ENCODE data around the gene GPD1L.

GPD1L gene

GRCh38 chr3:32137870-32138269, 31.4 kb downstream of the GPD1L start:
- TF ChIP-seq CTCF (IDR thresholded peaks at IDR 0.05; ENCODE audit: insufficient read depth, low read length, poor library complexity, severe bottlenecking) (no peak), EZH2phosphoT487 (conservative IDR thresholded peaks at IDR 0.05; ENCODE audit: low read length) (no peak)
- no peak overlapping the region for H3K4me2 ChIP-seq (ENCODE audit: low read depth, low read length, poor library complexity, severe bottlenecking)
- no peak overlapping the region for H3K27ac ChIP-seq (ENCODE audit: low read depth, low read length)
- no peaks in the 10 kb centered on the region for H3K9me3 ChIP-seq (ENCODE audit: insufficient read depth, low read length)
- H3K9ac ChIP-seq (ENCODE audit: low read length) = no peak overlapping the region
- H3K4me3 ChIP-seq (ENCODE audit: insufficient read depth, low read length, poor library complexity, severe bottlenecking) = no peak overlapping the region
- no peaks in the 10 kb centered on the region for H3K9me2 ChIP-seq (replicated peaks; ENCODE audit: insufficient read depth, low read length)
- H3K36me3 ChIP-seq (ENCODE audit: low read length) = no peaks in the 10 kb centered on the region; the same call in 1 of the 2 replicates
- H3K27me3 ChIP-seq (ENCODE audit: low read length) = no peaks in the 10 kb centered on the region
- H4K20me1 ChIP-seq (ENCODE audit: low read depth, low read length) = no peaks in the 10 kb centered on the region
- no peaks in the 10 kb centered on the region for H3K79me2 ChIP-seq (ENCODE audit: insufficient read depth, low read length)
- H2AFZ ChIP-seq (ENCODE audit: low read depth, low read length, severe bottlenecking) = no peak overlapping the region
- H3F3A ChIP-seq (ENCODE audit: insufficient read depth) = no peaks in the 10 kb centered on the region; the same call in 1 of the 2 replicates

- Histone ChIP-seq H4K20me1 (ENCODE audit: low read depth, low read length) (no peaks in the 10 kb centered on the region), H2AFZ (ENCODE audit: low read depth, low read length, severe bottlenecking) (no peak overlapping the region), H3K4me2 (ENCODE audit: low read depth, low read length, poor library complexity, severe bottlenecking) (no peak overlapping the region), H3K36me3 (ENCODE audit: low read length) (no peaks in the 10 kb centered on the region; the same call in 1 of the 2 replicates), H3K27me3 (ENCODE audit: low read length) (no peaks in the 10 kb centered on the region), H3K9me3 (ENCODE audit: insufficient read depth, low read length) (no peaks in the 10 kb centered on the region), H3K9me2 (replicated peaks; ENCODE audit: insufficient read depth, low read length) (no peaks in the 10 kb centered on the region), H3K27ac (ENCODE audit: low read depth, low read length) (no peak overlapping the region), H3K79me2 (ENCODE audit: insufficient read depth, low read length) (no peaks in the 10 kb centered on the region), H3K9ac (ENCODE audit: low read length) (no peak overlapping the region), H3F3A (ENCODE audit: insufficient read depth) (no peaks in the 10 kb centered on the region; the same call in 1 of the 2 replicates), H3K4me3 (ENCODE audit: insufficient read depth, low read length, poor library complexity, severe bottlenecking) (no peak overlapping the region)
- no peak for TF ChIP-seq EZH2phosphoT487 (conservative IDR thresholded peaks at IDR 0.05; ENCODE audit: low read length)
- no peak for TF ChIP-seq CTCF (IDR thresholded peaks at IDR 0.05; ENCODE audit: insufficient read depth, low read length, poor library complexity, severe bottlenecking)
Measured at GRCh38 chr3:32138545-32139104, 32.2 kb downstream of the GPD1L start.

GRCh38 chr3:32140943-32141342, 34.5 kb downstream of the GPD1L start:
- H3K9me2 ChIP-seq (replicated peaks; ENCODE audit: insufficient read depth, low read length) = no peaks in the 10 kb centered on the region
- no peaks in the 10 kb centered on the region for H3K79me2 ChIP-seq (ENCODE audit: insufficient read depth, low read length)
- no peak overlapping the region for H3K4me3 ChIP-seq (ENCODE audit: insufficient read depth, low read length, poor library complexity, severe bottlenecking)
- no peak overlapping the region for H3K9ac ChIP-seq (ENCODE audit: low read length)
- no peaks in the 10 kb centered on the region for H3K9me3 ChIP-seq (ENCODE audit: insufficient read depth, low read length)
- H3K4me2 ChIP-seq (ENCODE audit: low read depth, low read length, poor library complexity, severe bottlenecking) = no peak overlapping the region
- no peaks in the 10 kb centered on the region for H3K27me3 ChIP-seq (ENCODE audit: low read length)
- H3K27ac ChIP-seq (ENCODE audit: low read depth, low read length) = no peak overlapping the region
- no peaks in the 10 kb centered on the region for H4K20me1 ChIP-seq (ENCODE audit: low read depth, low read length)
- H3F3A ChIP-seq (ENCODE audit: insufficient read depth) = no peaks in the 10 kb centered on the region; the same call in 1 of the 2 replicates
- no peaks in the 10 kb centered on the region; the same call in 1 of the 2 replicates for H3K36me3 ChIP-seq (ENCODE audit: low read length)
- no peak overlapping the region for H2AFZ ChIP-seq (ENCODE audit: low read depth, low read length, severe bottlenecking)
- no peak for TF ChIP-seq EZH2phosphoT487 (conservative IDR thresholded peaks at IDR 0.05; ENCODE audit: low read length)
- no peak for TF ChIP-seq CTCF (IDR thresholded peaks at IDR 0.05; ENCODE audit: insufficient read depth, low read length, poor library complexity, severe bottlenecking)
